MCF 10A (cell line): ENCODE measurements around the gene FIG4. TPM values are rescaled to one million over a fixed set of nuclear protein-coding genes. Genes with fewer than 3 reads are reported as not detected.
"Not testable (repeated sequence)": the region's sequence is repeated elsewhere in the genome, so short reads cannot be mapped to it uniquely, and the experiment has no call there.

Experiments used
- BruUV-seq: library from RNA; stranded (reverse); fragments of 400-500 nt; replicated peaks from 2 replicates; lab custom pipeline; 2021; lab: Mats Ljungman, UMichigan
- CTCF ChIA-PET: fragments of 300-600 bp; sonication (Branson Sonifier 250); formaldehyde crosslinking; extraction: SDS; loops from one replicate; lab custom pipeline; 2021; ENCODE audit warnings: antibody characterized with exemption, inconsistent platforms; lab: Yijun Ruan, JAX
- POLR2A ChIA-PET: fragments of 300-600, 350-650 bp; sonication (Branson Sonifier 250); formaldehyde crosslinking; extraction: SDS; loops from one replicate; lab custom pipeline; 2020; ENCODE audit warnings: antibody characterized with exemption, inconsistent platforms; lab: Yijun Ruan, JAX
- DNase-seq: peaks from one replicate; pipeline ENCODE4 v3.0.0-alpha.2; 2018; ENCODE audit not compliant: unreplicated experiment
- H3K27ac Mint-ChIP-seq: one replicate; pipeline ENCODE4 v1.8.0; 2022; ENCODE audit warnings: mild to moderate bottlenecking, low read depth, mixed read lengths; ENCODE audit not compliant: unreplicated experiment
- H3K27me3 Mint-ChIP-seq: one replicate; pipeline ENCODE4 v1.8.0; 2022; ENCODE audit warnings: mixed read lengths; ENCODE audit not compliant: insufficient read depth, unreplicated experiment
- H3K36me3 Mint-ChIP-seq: one replicate; pipeline ENCODE4 v1.8.0; 2022; ENCODE audit warnings: mild to moderate bottlenecking, moderate library complexity, mixed read lengths; ENCODE audit not compliant: insufficient read depth, unreplicated experiment
- H3K4me1 Mint-ChIP-seq: one replicate; pipeline ENCODE4 v1.8.0; 2022; ENCODE audit warnings: mixed read lengths; ENCODE audit not compliant: insufficient read depth, unreplicated experiment
- H3K4me3 Mint-ChIP-seq: one replicate; pipeline ENCODE4 v1.8.0; 2022; ENCODE audit warnings: mild to moderate bottlenecking, moderate library complexity, mixed read lengths; ENCODE audit not compliant: unreplicated experiment
- H3K9me3 Mint-ChIP-seq: one replicate; pipeline ENCODE4 v1.8.0; 2022; ENCODE audit warnings: mixed read lengths; ENCODE audit not compliant: unreplicated experiment
- CTCF ChIP-seq: fragments of 200-600 bp; IDR thresholded peaks from one replicate; pipeline ENCODE4 v1.8.0; 2022; ENCODE audit warnings: antibody characterized with exemption, mild to moderate bottlenecking; ENCODE audit not compliant: unreplicated experiment
- intact Hi-C: fragments of 100-400 bp; cut with micrococcal nuclease; formaldehyde crosslinking; loops from 2 replicates; pipeline ENCODE4 v1.14.1; 2022
- total RNA-seq: library from RNA; stranded (reverse); gene quantifications from 2 replicates; pipeline ENCODE4 v1.2.3, GENCODE V29; 2022

The FIG4 gene
- total RNA-seq, 1 experiment from 2014 or later = 7.9 TPM

DNA sequence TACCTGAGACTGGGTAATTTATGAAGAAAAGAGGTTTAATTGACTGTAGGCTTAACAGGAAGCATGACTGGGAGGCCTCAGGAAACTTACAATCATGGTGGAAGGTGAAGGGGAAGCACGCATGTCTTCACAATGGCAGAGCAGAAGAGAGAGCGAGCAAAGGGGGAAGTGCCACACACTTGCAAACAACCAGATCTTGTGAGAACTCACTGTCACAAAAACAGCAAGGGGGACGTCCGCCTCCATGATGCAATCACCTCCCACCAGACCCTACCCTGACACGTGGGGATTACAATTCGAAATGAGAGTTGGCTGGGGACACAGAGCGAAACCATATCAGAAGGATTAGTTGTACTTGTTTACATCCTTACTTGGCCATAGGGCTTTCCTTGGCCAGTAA lies 49.7 kb downstream of the FIG4 start:
- Mint-ChIP-seq H3K4me3 (no peak overlapping the region), H3K36me3 (peaks cover 16% of the 10 kb centered on the region), H3K9me3 (peaks cover 6% of the 10 kb centered on the region), H3K27me3 (no peaks in the 10 kb centered on the region), H3K4me1 (no peaks in the 10 kb centered on the region), H3K27ac (no peak overlapping the region)
- CTCF ChIA-PET = no interaction called here
- intact Hi-C loops = no loop called here
- no peak for TF ChIP-seq CTCF
- POLR2A ChIA-PET = interaction anchor here (1.2 kb wide), 1 partner anchor 33 kb away, joined by 3 read pairs; no protein-coding TSS in a partner anchor
- no peak for DNase-seq
- BruUV-seq = no TSS peak

DNA sequence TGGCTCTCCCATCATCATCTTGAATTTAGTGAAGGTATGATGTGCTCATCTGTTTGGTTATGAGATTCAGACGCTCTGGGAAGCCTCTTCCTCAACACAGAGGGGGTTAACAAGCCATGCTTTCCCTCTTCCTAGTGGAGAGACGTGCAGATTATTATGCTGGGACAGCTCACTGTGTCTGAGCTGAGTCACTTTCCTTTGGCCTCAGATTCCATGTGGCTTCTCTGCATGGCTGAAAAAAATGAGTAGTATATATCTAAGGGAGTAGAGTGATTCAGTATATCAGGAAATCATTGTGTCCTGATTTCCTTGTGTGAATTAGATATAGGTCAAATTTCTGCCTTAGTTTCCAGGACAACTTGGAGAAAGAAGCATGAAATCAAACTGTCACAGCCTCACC lies 52.6 kb downstream of the FIG4 start:
- POLR2A ChIA-PET = no interaction called here
- H3K4me3 Mint-ChIP-seq = no peak overlapping the region
- DNase-seq = peak; percentile 37
- no peaks in the 10 kb centered on the region for H3K27me3 Mint-ChIP-seq
- BruUV-seq = no TSS peak
- TF ChIP-seq CTCF = no peak
- no peaks in the 10 kb centered on the region for H3K4me1 Mint-ChIP-seq
- H3K9me3 Mint-ChIP-seq = peaks cover 6% of the 10 kb centered on the region
- CTCF ChIA-PET = no interaction called here
- H3K36me3 Mint-ChIP-seq = peaks cover 10% of the 10 kb centered on the region
- H3K27ac Mint-ChIP-seq = no peak overlapping the region
- intact Hi-C loops = no loop called here

DNA sequence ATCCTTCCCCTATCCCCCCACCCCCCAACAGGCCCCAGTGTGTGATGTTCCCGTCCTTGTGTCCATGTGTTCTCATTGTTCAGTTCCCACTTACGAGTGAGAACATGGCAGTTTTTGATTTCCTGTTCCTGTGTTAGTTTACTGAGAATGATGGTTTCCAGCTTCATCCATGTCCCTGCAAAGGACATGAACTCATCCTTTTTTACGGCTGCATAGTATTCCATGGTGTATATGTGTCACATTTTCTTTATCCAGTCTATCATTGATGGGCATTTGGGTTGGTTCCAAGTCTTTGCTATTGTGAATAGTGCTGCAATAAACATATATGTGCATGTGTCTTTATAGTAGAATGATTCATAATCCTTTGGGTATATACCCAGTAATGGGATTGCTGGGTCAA lies 53.7 kb downstream of the FIG4 start:
- POLR2A ChIA-PET, DNase-seq, H3K4me3 Mint-ChIP-seq, H3K4me1 Mint-ChIP-seq, H3K27ac Mint-ChIP-seq, H3K36me3 Mint-ChIP-seq, H3K9me3 Mint-ChIP-seq, BruUV-seq, intact Hi-C loops, CTCF ChIA-PET, H3K27me3 Mint-ChIP-seq: not testable (repeated sequence)

- intact Hi-C loops = no loop called here
- no peak for DNase-seq
- Mint-ChIP-seq H3K4me3 (no peak overlapping the region), H3K27ac (no peak overlapping the region), H3K4me1 (no peaks in the 10 kb centered on the region), H3K9me3 (no peaks in the 10 kb centered on the region), H3K36me3 (no peaks in the 10 kb centered on the region), H3K27me3 (no peaks in the 10 kb centered on the region)
- POLR2A ChIA-PET = no interaction called here
- no TSS peak for BruUV-seq
- TF ChIP-seq CTCF = no peak
- CTCF ChIA-PET = no interaction called here
Observed at GRCh38 chr6:109747221-109747620, 56.1 kb downstream of the FIG4 start.
